Astrocyte of the cerebellum (primary cell): ENCODE measurements around the gene ELOB.

Source experiments
- DNase-seq: peaks from one replicate; pipeline ENCODE4 v3.0.0-alpha.2; 2011; ENCODE audit warnings: low read depth
- H3K4me3 ChIP-seq: 2 replicates; pipeline ENCODE4 v1.5.1; 2011; ENCODE audit warnings: mild to moderate bottlenecking, low read depth, low read length, moderate library complexity
- in situ Hi-C: cut with HindIII; loops from 2 replicates; pipeline ENCODE4 v1.10.0; 2017; ENCODE audit warnings: low sequenced_read_pairs
- TF ChIP-seq, protein P1 (sequence below): IDR thresholded peaks from 2 replicates; pipeline ENCODE4 v1.5.1; 2012; ENCODE audit warnings: low read length, low read depth, moderate library complexity, mild to moderate bottlenecking; ENCODE audit errors: missing control alignments

ELOB gene

GRCh38 chr16:2743007-2743810 is 33.9 kb downstream of the ELOB start:
- TF ChIP-seq, protein P1, sequence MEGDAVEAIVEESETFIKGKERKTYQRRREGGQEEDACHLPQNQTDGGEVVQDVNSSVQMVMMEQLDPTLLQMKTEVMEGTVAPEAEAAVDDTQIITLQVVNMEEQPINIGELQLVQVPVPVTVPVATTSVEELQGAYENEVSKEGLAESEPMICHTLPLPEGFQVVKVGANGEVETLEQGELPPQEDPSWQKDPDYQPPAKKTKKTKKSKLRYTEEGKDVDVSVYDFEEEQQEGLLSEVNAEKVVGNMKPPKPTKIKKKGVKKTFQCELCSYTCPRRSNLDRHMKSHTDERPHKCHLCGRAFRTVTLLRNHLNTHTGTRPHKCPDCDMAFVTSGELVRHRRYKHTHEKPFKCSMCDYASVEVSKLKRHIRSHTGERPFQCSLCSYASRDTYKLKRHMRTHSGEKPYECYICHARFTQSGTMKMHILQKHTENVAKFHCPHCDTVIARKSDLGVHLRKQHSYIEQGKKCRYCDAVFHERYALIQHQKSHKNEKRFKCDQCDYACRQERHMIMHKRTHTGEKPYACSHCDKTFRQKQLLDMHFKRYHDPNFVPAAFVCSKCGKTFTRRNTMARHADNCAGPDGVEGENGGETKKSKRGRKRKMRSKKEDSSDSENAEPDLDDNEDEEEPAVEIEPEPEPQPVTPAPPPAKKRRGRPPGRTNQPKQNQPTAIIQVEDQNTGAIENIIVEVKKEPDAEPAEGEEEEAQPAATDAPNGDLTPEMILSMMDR: no peak
- no peak overlapping the region for H3K4me3 ChIP-seq
- no peak for DNase-seq
- in situ Hi-C loops: no loop called here

- H3K4me3 ChIP-seq: no peak overlapping the region
- in situ Hi-C loops: no loop called here
- TF ChIP-seq, protein P1: no peak
- DNase-seq: no peak
These were observed 34.6 kb downstream of the ELOB start for GRCh38 chr16:2742323-2743006.

GRCh38 chr16:2741168-2741567 is 35.9 kb downstream of the ELOB start:
- in situ Hi-C loops: no loop called here
- H3K4me3 ChIP-seq: no peak overlapping the region
- TF ChIP-seq, protein P1: no peak
- DNase-seq: no peak

DNA sequence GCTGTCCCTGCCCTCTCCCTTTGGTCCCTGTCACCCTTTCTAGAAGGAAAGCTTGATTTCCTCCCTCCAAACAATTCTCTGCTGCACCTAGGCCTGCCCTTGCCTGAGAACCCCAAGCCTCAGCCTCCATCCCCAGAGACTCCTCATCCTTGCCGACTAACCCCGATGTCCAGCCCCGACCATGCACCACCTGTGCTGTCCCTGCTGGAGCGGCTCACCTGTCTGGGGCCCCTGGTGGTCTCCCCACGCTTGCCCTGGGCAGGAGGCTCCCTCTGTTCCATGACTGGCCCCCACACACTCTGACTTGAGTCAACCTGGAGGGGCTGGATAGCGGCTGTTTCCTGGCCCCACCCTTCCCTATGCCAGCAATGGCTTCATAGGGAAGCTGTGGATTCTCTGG is 36.6 kb downstream of the ELOB start:
- H3K4me3 ChIP-seq: no peak overlapping the region
- no peak for DNase-seq
- in situ Hi-C loops: no loop called here
- TF ChIP-seq, protein P1: no peak

DNA sequence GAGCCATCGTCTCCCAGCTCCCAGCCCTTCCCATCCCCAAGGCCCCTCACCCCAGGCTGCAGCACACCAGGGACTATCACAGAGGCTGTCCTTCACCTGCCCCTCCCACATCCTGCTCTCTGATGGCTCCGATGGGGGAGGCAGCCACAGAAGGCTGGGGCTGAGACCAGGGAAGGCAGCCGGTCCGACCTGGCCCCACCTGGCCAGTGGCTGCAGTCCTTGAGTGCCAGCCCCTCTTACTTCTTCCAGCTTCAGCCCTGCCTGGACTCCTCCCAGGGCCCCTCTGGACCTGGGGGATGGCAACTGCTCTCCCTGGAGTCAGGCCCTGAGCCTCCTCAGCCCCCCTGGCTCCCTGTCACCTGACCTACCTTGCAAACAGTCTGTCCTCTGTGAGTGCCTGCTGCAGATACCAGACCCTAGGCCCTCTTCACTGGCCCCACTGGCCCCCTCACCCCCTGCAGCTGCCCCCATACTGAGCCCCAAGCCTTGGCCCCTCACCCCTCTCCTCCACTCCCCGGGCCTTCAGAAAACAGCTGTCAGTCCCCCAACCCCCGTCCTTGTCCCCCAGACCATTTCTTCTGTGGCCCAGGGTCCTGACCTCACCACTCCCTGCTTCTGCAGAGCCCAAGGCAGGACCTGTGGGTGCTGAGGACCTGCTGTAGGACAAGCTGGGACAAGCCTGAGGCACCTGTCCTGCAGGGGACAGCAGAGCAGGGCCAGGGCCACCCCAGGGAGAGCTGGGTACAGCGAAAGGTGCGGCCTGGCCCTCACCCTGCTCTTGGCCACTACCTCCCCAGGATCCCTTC is 37.3 kb downstream of the ELOB start:
- no peak overlapping the region for H3K4me3 ChIP-seq
- in situ Hi-C loops: no loop called here
- no peak for DNase-seq
- TF ChIP-seq, protein P1: no peak

- TF ChIP-seq, protein P1: no peak
- no peak overlapping the region for H3K4me3 ChIP-seq
- in situ Hi-C loops: no loop called here
- DNase-seq: no peak
These were observed 38.5 kb downstream of the ELOB start for GRCh38 chr16:2738615-2739014.
